Astrocyte (in vitro differentiated cells and primary cell): Measurements from ENCODE around the gene CWC27.

Experiments
- EZH2 ChIP-seq: IDR thresholded peaks from 2 replicates; pipeline ENCODE4 v1.6.1; 2012; ENCODE audit warnings: mild to moderate bottlenecking, low read length, inconsistent platforms; ENCODE audit not compliant: insufficient read depth
- TF ChIP-seq, protein P1 (sequence below): IDR thresholded peaks from 2 replicates; pipeline ENCODE4 v1.5.1; 2011; ENCODE audit warnings: low read depth, mild to moderate bottlenecking, inconsistent platforms, low read length, moderate library complexity; ENCODE audit not compliant: insufficient read depth

DNA sequence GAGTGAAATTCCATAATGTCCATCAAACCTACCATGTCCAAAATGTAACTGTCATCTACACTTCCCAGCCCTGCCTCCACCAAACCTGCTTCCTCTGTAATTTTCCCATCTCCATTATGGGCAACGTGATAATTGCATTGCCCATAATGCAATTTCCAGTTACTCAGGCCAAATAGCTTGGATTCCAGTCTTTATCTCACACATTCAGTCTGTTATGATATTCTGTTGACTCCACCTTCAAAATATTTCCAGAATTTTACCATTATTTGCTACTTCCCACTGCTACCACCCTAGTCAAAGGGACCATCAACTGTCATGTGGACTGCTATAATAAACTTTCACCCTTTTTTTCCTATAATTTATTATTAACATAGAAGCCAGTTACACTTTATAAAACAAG lies 256.0 kb downstream of the CWC27 start:
- TF ChIP-seq, protein P1, sequence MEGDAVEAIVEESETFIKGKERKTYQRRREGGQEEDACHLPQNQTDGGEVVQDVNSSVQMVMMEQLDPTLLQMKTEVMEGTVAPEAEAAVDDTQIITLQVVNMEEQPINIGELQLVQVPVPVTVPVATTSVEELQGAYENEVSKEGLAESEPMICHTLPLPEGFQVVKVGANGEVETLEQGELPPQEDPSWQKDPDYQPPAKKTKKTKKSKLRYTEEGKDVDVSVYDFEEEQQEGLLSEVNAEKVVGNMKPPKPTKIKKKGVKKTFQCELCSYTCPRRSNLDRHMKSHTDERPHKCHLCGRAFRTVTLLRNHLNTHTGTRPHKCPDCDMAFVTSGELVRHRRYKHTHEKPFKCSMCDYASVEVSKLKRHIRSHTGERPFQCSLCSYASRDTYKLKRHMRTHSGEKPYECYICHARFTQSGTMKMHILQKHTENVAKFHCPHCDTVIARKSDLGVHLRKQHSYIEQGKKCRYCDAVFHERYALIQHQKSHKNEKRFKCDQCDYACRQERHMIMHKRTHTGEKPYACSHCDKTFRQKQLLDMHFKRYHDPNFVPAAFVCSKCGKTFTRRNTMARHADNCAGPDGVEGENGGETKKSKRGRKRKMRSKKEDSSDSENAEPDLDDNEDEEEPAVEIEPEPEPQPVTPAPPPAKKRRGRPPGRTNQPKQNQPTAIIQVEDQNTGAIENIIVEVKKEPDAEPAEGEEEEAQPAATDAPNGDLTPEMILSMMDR: no peak
- no peak for TF ChIP-seq EZH2
